Esophagus muscularis mucosa (tissue), 3 donors: Measurements from ENCODE around the gene FAM168B.

Experiments used
- CTCF ChIP-seq, 3 experiments: fragments of 200-600 bp in 2 of 3; fragments of 450-650 bp in 1 of 3; sonication (generic) in 2 of 3; IDR thresholded peaks; one replicate each; pipeline ENCODE4 v1.5.1; 2017 to 2019; ENCODE audit warnings: antibody characterized with exemption in 3 of 3, mild to moderate bottlenecking in 2 of 3, moderate library complexity in 1 of 3
- POLR2A ChIP-seq: fragments of 450-650 bp; IDR thresholded peaks from one replicate; pipeline ENCODE4 v1.6.1; 2017; ENCODE audit warnings: antibody characterized with exemption, moderate library complexity, mild to moderate bottlenecking, low read depth
- POLR2AphosphoS5 ChIP-seq, 2 donors: sonication (generic); formaldehyde crosslinking; IDR thresholded peaks; one replicate each; pipeline ENCODE4 v1.6.1; 2017; ENCODE audit warnings: antibody characterized with exemption in 2 of 2

GRCh38 chr2:131042148-131042775, 51.0 kb downstream of the FAM168B start:
- TF ChIP-seq CTCF (IDR thresholded peaks at IDR 0.05) (no peak), POLR2AphosphoS5 (IDR thresholded peaks at IDR 0.05) (no peak), POLR2A (no peak)
